PC-9 (cell line): ENCODE results near the gene ZDHHC14. TPM values are rescaled to one million over a fixed set of nuclear protein-coding genes. Genes with fewer than 3 reads are reported as not detected.
"Not testable (repeated sequence)": the region's sequence is repeated elsewhere in the genome, so short reads cannot be mapped to it uniquely, and the experiment has no call there.

Experiments used
- BruUV-seq: library from RNA; stranded (reverse); fragments of 400-500 nt; replicated peaks from 2 replicates; lab custom pipeline; 2021; lab: Mats Ljungman, UMichigan
- CTCF ChIA-PET: fragments of 300-600 bp; sonication (Branson Sonifier 250); formaldehyde crosslinking; loops from one replicate; lab custom pipeline; 2022; ENCODE audit warnings: antibody characterized with exemption; lab: Charles Lee
- POLR2A ChIA-PET: fragments of 300-600 bp; sonication (Branson Sonifier 250); formaldehyde crosslinking; loops from one replicate; lab custom pipeline; 2022; ENCODE audit warnings: antibody characterized with exemption; ENCODE audit not compliant: unreplicated experiment; lab: Charles Lee
- DNase-seq, 2 experiments: peaks; one replicate each; pipeline versions ENCODE4 v3.0.0 to v3.0.0-alpha.2; 2015 to 2022; ENCODE audit warnings: mixed read lengths in 1 of 2
- H2AFZ ChIP-seq: fragments of 200-600 bp; sonication (generic); 2 replicates; pipeline ENCODE4 v1.8.1; 2017; ENCODE audit warnings: antibody characterized with exemption
- H3F3A ChIP-seq: fragments of 200-600 bp; sonication (generic); 2 replicates; pipeline ENCODE4 v1.8.1; 2017; ENCODE audit warnings: antibody characterized with exemption, mild to moderate bottlenecking, low read depth; ENCODE audit not compliant: insufficient read depth
- H3K27ac ChIP-seq: fragments of 200-600 bp; sonication (generic); 2 replicates; pipeline ENCODE4 v1.6.1; 2016; ENCODE audit warnings: mixed run types
- H3K27me3 ChIP-seq: fragments of 200-600 bp; sonication (generic); 2 replicates; pipeline ENCODE4 v1.6.1; 2016; ENCODE audit warnings: low read depth, mixed run types; ENCODE audit not compliant: insufficient read depth
- H3K36me3 ChIP-seq: fragments of 200-600 bp; sonication (generic); 2 replicates; pipeline ENCODE4 v1.6.1; 2016; ENCODE audit warnings: low read depth, mixed run types
- H3K4me1 ChIP-seq: fragments of 200-600 bp; sonication (generic); replicated peaks from 2 replicates; pipeline ENCODE4 v1.6.1; 2016; ENCODE audit warnings: mixed run types; ENCODE audit not compliant: insufficient read depth
- H3K4me2 ChIP-seq: fragments of 200-600 bp; sonication (generic); 2 replicates; pipeline ENCODE4 v1.6.1; 2017; ENCODE audit warnings: mixed run types
- H3K4me3 ChIP-seq: fragments of 200-600 bp; sonication (generic); 2 replicates; pipeline ENCODE4 v1.6.1; 2016; ENCODE audit warnings: mixed run types
- H3K79me2 ChIP-seq: fragments of 200-600 bp; sonication (generic); 2 replicates; pipeline ENCODE4 v1.6.1; 2017; ENCODE audit warnings: low read depth, mixed run types
- H3K9me2 ChIP-seq: fragments of 200-600 bp; sonication (generic); 2 replicates; pipeline ENCODE4 v1.8.1; 2017; ENCODE audit warnings: mild to moderate bottlenecking; ENCODE audit not compliant: insufficient read depth
- H3K9me3 ChIP-seq: fragments of 200-600 bp; sonication (generic); 2 replicates; pipeline ENCODE4 v1.8.1; 2016; ENCODE audit warnings: low read depth; ENCODE audit not compliant: insufficient read depth
- H4K20me1 ChIP-seq: fragments of 200-600 bp; sonication (generic); 2 replicates; pipeline ENCODE4 v1.8.1; 2017; ENCODE audit not compliant: insufficient read depth
- EZH2 ChIP-seq: fragments of 200-600 bp; sonication (generic); IDR thresholded peaks from 2 replicates; pipeline ENCODE4 v1.8.0; 2017; ENCODE audit warnings: antibody characterized with exemption, low read depth
- intact Hi-C: fragments of 100-400 bp; cut with micrococcal nuclease; formaldehyde crosslinking; loops from one replicate; pipeline ENCODE4 v1.10.0; 2022; ENCODE audit not compliant: unreplicated experiment
- total RNA-seq: library from RNA; stranded (reverse); gene quantifications from 2 replicates; pipeline ENCODE4 v1.2.3, GENCODE V29; 2021
- TF ChIP-seq, protein P1 (sequence below): fragments of 200-600 bp; sonication (generic); conservative IDR thresholded peaks from 2 replicates; pipeline ENCODE4 v1.6.1; 2017; ENCODE audit warnings: mixed run types, antibody characterized with exemption, mild to moderate bottlenecking, moderate library complexity

The ZDHHC14 gene
- total RNA-seq, 1 experiment from 2014 or later = 5.6 TPM

- H3K4me2 ChIP-seq = no peak overlapping the region
- H3K27me3 ChIP-seq = no peaks in the 10 kb centered on the region
- no peaks in the 10 kb centered on the region for H4K20me1 ChIP-seq
- ChIA-PET POLR2A (no interaction called here), CTCF (no interaction called here)
- 0 out of 2 replicates have a peak, but pooled peaks cover 7% of the 10 kb centered on the region for H3K9me3 ChIP-seq
- no peak for DNase-seq
- H3K79me2 ChIP-seq = 0 out of 2 replicates have a peak, but pooled peaks cover 5% of the 10 kb centered on the region
- no peaks in the 10 kb centered on the region; the same call in 1 of the 2 replicates for H3K9me2 ChIP-seq
- no peak overlapping the region for H3K4me3 ChIP-seq
- no TSS peak for BruUV-seq
- no peaks in the 10 kb centered on the region for H3K36me3 ChIP-seq
- H3K4me1 ChIP-seq = peaks cover 3% of the 10 kb centered on the region
- peaks cover 3% of the 10 kb centered on the region; the same call in 1 of the 2 replicates for H3F3A ChIP-seq
- intact Hi-C loops = no loop called here
- no peak overlapping the region for H3K27ac ChIP-seq
- no peak for TF ChIP-seq EZH2
- TF ChIP-seq, protein P1, sequence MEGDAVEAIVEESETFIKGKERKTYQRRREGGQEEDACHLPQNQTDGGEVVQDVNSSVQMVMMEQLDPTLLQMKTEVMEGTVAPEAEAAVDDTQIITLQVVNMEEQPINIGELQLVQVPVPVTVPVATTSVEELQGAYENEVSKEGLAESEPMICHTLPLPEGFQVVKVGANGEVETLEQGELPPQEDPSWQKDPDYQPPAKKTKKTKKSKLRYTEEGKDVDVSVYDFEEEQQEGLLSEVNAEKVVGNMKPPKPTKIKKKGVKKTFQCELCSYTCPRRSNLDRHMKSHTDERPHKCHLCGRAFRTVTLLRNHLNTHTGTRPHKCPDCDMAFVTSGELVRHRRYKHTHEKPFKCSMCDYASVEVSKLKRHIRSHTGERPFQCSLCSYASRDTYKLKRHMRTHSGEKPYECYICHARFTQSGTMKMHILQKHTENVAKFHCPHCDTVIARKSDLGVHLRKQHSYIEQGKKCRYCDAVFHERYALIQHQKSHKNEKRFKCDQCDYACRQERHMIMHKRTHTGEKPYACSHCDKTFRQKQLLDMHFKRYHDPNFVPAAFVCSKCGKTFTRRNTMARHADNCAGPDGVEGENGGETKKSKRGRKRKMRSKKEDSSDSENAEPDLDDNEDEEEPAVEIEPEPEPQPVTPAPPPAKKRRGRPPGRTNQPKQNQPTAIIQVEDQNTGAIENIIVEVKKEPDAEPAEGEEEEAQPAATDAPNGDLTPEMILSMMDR = no peak
- no peak overlapping the region for H2AFZ ChIP-seq
Measured at GRCh38 chr6:157586088-157586414, 205.1 kb downstream of the ZDHHC14 start.

DNA sequence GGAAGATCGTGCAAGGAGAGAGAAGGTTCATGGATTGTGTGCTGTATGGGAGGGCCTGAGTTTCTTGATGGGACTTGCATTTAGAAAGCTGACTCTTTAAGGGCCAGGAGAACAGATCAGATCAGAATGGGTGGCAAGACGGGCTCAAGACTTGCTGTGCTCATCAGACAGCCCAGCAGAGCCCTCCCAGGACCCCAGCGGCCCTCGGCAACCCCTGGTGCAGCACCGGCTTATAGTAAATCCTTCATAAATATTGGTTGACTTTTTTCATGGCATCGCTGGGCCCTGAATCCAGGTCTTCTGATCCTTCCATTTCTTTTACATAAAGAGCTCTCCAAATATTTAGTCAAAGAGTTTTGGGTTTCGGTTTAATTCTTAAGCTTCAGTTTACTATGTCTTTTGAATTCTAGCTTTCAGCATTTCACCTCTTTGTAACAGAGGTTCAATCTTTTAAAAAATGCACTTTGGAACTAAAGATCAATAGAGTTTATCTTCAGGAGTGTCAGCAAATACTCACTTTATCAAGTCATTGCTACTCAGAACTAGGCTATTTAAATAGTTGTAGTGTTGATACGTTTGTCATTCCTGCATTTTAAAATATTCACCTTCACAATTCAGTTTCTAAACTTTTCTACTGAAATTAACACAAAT is 205.6 kb downstream of the ZDHHC14 start:
- TF ChIP-seq, protein P1 = no peak
- no peak for TF ChIP-seq EZH2
- Histone ChIP-seq H2AFZ (no peak overlapping the region), H3F3A (no peaks in the 10 kb centered on the region), H3K36me3 (no peaks in the 10 kb centered on the region), H3K4me3 (no peak overlapping the region), H4K20me1 (no peaks in the 10 kb centered on the region), H3K27me3 (no peaks in the 10 kb centered on the region), H3K9me2 (no peaks in the 10 kb centered on the region), H3K4me1 (no peaks in the 10 kb centered on the region), H3K4me2 (no peak overlapping the region), H3K9me3 (0 out of 2 replicates have a peak, but pooled peaks cover 4% of the 10 kb centered on the region), H3K79me2 (0 out of 2 replicates have a peak, but pooled peaks cover 5% of the 10 kb centered on the region), H3K27ac (no peak overlapping the region)
- no peak for DNase-seq
- BruUV-seq = no TSS peak
- CTCF ChIA-PET = no interaction called here
- POLR2A ChIA-PET = no interaction called here
- intact Hi-C loops = no loop called here

- no peak for DNase-seq
- H3K9me3 ChIP-seq = no peaks in the 10 kb centered on the region
- TF ChIP-seq, protein P1 = no peak
- no peak for TF ChIP-seq EZH2
- H3K27me3 ChIP-seq = no peaks in the 10 kb centered on the region
- H3K4me1 ChIP-seq = no peaks in the 10 kb centered on the region
- no peak overlapping the region for H2AFZ ChIP-seq
- H3K9me2 ChIP-seq = no peaks in the 10 kb centered on the region
- ChIA-PET POLR2A (no interaction called here), CTCF (no interaction called here)
- no peaks in the 10 kb centered on the region for H3K36me3 ChIP-seq
- no peaks in the 10 kb centered on the region for H3F3A ChIP-seq
- H4K20me1 ChIP-seq = no peaks in the 10 kb centered on the region
- H3K4me3 ChIP-seq = no peak overlapping the region
- intact Hi-C loops = no loop called here
- no peak overlapping the region for H3K4me2 ChIP-seq
- H3K79me2 ChIP-seq = no peaks in the 10 kb centered on the region
- H3K27ac ChIP-seq = no peak overlapping the region
- BruUV-seq = no TSS peak
Measured at GRCh38 chr6:157587127-157587926, 206.3 kb downstream of the ZDHHC14 start.

- DNase-seq, H3K9me2 ChIP-seq, intact Hi-C loops, H3K4me1 ChIP-seq, H3F3A ChIP-seq, H3K9me3 ChIP-seq, H3K4me2 ChIP-seq, H3K36me3 ChIP-seq, H3K27ac ChIP-seq, H2AFZ ChIP-seq, H3K79me2 ChIP-seq, H3K4me3 ChIP-seq, H3K27me3 ChIP-seq, H4K20me1 ChIP-seq, BruUV-seq, POLR2A ChIA-PET, CTCF ChIA-PET: not testable (repeated sequence)
Measured at GRCh38 chr6:157590654-157591053, 209.7 kb downstream of the ZDHHC14 start.
